HepG2 (cell line): ENCODE data around the gene RRP9.

ENCODE experiments used
- ELF1 ChIP-seq: sonication (generic); formaldehyde crosslinking; IDR thresholded peaks from 2 replicates; pipeline ENCODE4 v1.4.0; 2020; ENCODE audit warnings: missing genetic modification reagents
- EZH2 ChIP-seq: conservative IDR thresholded peaks from 2 replicates; pipeline ENCODE4 v1.6.1; 2012; ENCODE audit warnings: mild to moderate bottlenecking, low read depth, low read length, moderate library complexity
- FOXA3 ChIP-seq: IDR thresholded peaks from 2 replicates; pipeline ENCODE4 v1.6.1; 2016; ENCODE audit warnings: missing genetic modification reagents, missing compliant biosample characterization
- GABPA ChIP-seq, 2 experiments: IDR thresholded peaks; 2 replicates each; pipeline ENCODE4 v1.6.1; 2011 to 2016; ENCODE audit warnings: low read depth in 2 of 2, low read length in 1 of 2, missing biosample characterization in 1 of 2, missing genetic modification characterization in 1 of 2
- KLF15 ChIP-seq: sonication (generic); formaldehyde crosslinking; IDR thresholded peaks from 2 replicates; pipeline ENCODE4 v1.8.1; 2023; ENCODE audit warnings: borderline replicate concordance, mild to moderate bottlenecking, inconsistent platforms, missing genetic modification reagents, mixed read lengths
- NRL ChIP-seq: sonication (generic); formaldehyde crosslinking; IDR thresholded peaks from 2 replicates; pipeline ENCODE4 v1.5.0; 2020; ENCODE audit warnings: missing genetic modification reagents, mild to moderate bottlenecking, moderate library complexity, borderline replicate concordance
- TF ChIP-seq, protein P1 (sequence below): sonication (generic); formaldehyde crosslinking; IDR thresholded peaks from 2 replicates; pipeline ENCODE4 v1.5.0; 2020; ENCODE audit warnings: mild to moderate bottlenecking, missing genetic modification reagents, moderate library complexity
- TF ChIP-seq, protein P2 (sequence below): sonication (generic); formaldehyde crosslinking; IDR thresholded peaks from 2 replicates; pipeline ENCODE4 v1.5.0; 2020; ENCODE audit warnings: missing genetic modification reagents
- TF ChIP-seq, protein P3 (sequence below): sonication (generic); formaldehyde crosslinking; conservative IDR thresholded peaks from 2 replicates; pipeline ENCODE4 v1.4.0; 2020; ENCODE audit warnings: missing genetic modification reagents

DNA sequence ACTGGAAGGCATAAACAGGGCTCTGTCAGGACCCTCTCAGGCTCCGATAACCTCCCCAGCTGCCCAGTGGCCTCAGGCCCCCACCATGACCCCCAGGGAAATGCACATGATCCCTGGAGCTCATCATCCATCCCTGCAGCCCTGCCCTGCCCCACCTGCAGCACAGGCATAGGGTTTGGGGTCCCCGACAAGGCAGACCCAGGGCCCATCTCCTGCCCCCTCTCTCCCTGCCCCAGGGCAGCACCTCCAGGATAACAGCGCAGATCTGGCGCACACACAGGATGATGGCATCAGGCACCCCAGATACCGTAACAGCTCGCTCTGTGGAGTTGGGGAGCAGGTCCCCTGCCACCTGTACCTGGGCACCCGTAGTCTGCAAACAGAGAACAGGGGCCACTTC, 17.9 kb upstream of the RRP9 start:
- TF ChIP-seq FOXA3 (no peak), EZH2 (no peak), ELF1 (no peak), KLF15 (no peak), GABPA (IDR thresholded peaks at IDR 0.05; ENCODE audit: low read depth, low read length) (no peak), GABPA (CRISPR knock-in tag; IDR thresholded peaks at IDR 0.05; ENCODE audit: low read depth) (no peak), NRL (CRISPR knock-in tag) (no peak)
- TF ChIP-seq, protein P1, sequence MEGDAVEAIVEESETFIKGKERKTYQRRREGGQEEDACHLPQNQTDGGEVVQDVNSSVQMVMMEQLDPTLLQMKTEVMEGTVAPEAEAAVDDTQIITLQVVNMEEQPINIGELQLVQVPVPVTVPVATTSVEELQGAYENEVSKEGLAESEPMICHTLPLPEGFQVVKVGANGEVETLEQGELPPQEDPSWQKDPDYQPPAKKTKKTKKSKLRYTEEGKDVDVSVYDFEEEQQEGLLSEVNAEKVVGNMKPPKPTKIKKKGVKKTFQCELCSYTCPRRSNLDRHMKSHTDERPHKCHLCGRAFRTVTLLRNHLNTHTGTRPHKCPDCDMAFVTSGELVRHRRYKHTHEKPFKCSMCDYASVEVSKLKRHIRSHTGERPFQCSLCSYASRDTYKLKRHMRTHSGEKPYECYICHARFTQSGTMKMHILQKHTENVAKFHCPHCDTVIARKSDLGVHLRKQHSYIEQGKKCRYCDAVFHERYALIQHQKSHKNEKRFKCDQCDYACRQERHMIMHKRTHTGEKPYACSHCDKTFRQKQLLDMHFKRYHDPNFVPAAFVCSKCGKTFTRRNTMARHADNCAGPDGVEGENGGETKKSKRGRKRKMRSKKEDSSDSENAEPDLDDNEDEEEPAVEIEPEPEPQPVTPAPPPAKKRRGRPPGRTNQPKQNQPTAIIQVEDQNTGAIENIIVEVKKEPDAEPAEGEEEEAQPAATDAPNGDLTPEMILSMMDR (CRISPR knock-in tag), result no peak
- TF ChIP-seq, protein P2, sequence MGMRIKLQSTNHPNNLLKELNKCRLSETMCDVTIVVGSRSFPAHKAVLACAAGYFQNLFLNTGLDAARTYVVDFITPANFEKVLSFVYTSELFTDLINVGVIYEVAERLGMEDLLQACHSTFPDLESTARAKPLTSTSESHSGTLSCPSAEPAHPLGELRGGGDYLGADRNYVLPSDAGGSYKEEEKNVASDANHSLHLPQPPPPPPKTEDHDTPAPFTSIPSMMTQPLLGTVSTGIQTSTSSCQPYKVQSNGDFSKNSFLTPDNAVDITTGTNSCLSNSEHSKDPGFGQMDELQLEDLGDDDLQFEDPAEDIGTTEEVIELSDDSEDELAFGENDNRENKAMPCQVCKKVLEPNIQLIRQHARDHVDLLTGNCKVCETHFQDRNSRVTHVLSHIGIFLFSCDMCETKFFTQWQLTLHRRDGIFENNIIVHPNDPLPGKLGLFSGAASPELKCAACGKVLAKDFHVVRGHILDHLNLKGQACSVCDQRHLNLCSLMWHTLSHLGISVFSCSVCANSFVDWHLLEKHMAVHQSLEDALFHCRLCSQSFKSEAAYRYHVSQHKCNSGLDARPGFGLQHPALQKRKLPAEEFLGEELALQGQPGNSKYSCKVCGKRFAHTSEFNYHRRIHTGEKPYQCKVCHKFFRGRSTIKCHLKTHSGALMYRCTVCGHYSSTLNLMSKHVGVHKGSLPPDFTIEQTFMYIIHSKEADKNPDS (CRISPR knock-in tag), result no peak
- TF ChIP-seq, protein P3, sequence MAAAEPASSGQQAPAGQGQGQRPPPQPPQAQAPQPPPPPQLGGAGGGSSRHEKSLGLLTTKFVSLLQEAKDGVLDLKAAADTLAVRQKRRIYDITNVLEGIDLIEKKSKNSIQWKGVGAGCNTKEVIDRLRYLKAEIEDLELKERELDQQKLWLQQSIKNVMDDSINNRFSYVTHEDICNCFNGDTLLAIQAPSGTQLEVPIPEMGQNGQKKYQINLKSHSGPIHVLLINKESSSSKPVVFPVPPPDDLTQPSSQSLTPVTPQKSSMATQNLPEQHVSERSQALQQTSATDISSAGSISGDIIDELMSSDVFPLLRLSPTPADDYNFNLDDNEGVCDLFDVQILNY (CRISPR knock-in tag), result no peak
